H1 (cell line): ENCODE data around the gene TFAP2E. TPM values are rescaled to one million over a fixed set of nuclear protein-coding genes. Genes with fewer than 3 reads are reported as not detected.

Source experiments
- SRF ChIP-seq: IDR thresholded peaks from 2 replicates; pipeline ENCODE4 v1.6.1; 2011; ENCODE audit warnings: mild to moderate bottlenecking, low read depth, low read length, moderate library complexity
- polyA plus RNA-seq, 7 experiments: library from polyadenylated mRNA; depleted of rRNA in 3 of 7; stranded (reverse) in 5 of 7; unstranded in 2 of 7; fragments of >200 nt in 5 of 7; fragments of 200-250 nt in 2 of 7; gene quantifications; 1 replicate in 5 of 7; 2 replicates in 1 of 7; 4 replicates in 1 of 7; pipeline versions ENCODE4 v1.2.1 to v1.2.3, GENCODE V29; 2011 to 2013; ENCODE audit warnings: missing spikeins in 2 of 7, mixed read lengths in 2 of 7
- total RNA-seq: library from RNA; stranded (reverse); fragmentation: NEBNext Ultra II Directional; extraction: Animal tissue kit (Norgen Biotek cat#: 25700); gene quantifications from 2 replicates; pipeline ENCODE4 v1.2.1, GENCODE V29; 2021

The TFAP2E gene
- total and polyA plus RNA-seq, 2 of the 8 experiments (the other 6 are each of a cell fraction or from before 2014, with no cell fraction given), result 0.24 to 0.50 TPM

- no peak for TF ChIP-seq SRF
These were observed 36.5 kb upstream of the TFAP2E start (continued) for GRCh38 chr1:35536556-35537162.
